Activated CD8-positive, alpha-beta T cell treated with anti-CD3 and anti-CD28 coated beads for 36 hours (primary cell): ENCODE results near the gene TSPO2. TPM values are rescaled to one million over a fixed set of nuclear protein-coding genes. Genes with fewer than 3 reads are reported as not detected.
"Not testable (repeated sequence)": the region's sequence is repeated elsewhere in the genome, so short reads cannot be mapped to it uniquely, and the experiment has no call there.

Experiments
- ATAC-seq: fragments of 200-7000 bp; cut with Tn5 transposase; one replicate; pipeline ENCODE4 v1.10.0; 2021; ENCODE audit warnings: mild to moderate bottlenecking, moderate library complexity
- CTCF ChIA-PET: fragments of 350-600 bp; sonication (Branson Sonifier 250); formaldehyde crosslinking; loops from one replicate; lab custom pipeline; 2021; ENCODE audit warnings: antibody characterized with exemption; lab: Charles Lee
- POLR2A ChIA-PET: fragments of 350-600 bp; sonication (Branson Sonifier 250); formaldehyde crosslinking; loops from one replicate; lab custom pipeline; 2021; ENCODE audit warnings: antibody characterized with exemption; lab: Charles Lee
- DNase-seq: peaks from one replicate; pipeline ENCODE4 v3.0.0-alpha.2; 2020
- H3K27ac Mint-ChIP-seq: one replicate; pipeline ENCODE4 v1.8.0; 2021; ENCODE audit warnings: mild to moderate bottlenecking, mixed read lengths
- H3K27me3 Mint-ChIP-seq: one replicate; pipeline ENCODE4 v1.8.0; 2021; ENCODE audit warnings: mixed read lengths
- H3K36me3 Mint-ChIP-seq: one replicate; pipeline ENCODE4 v1.8.0; 2021; ENCODE audit warnings: low read depth, mixed read lengths
- H3K4me1 Mint-ChIP-seq: one replicate; pipeline ENCODE4 v1.8.0; 2021; ENCODE audit warnings: low read depth, mixed read lengths
- H3K4me3 Mint-ChIP-seq: one replicate; pipeline ENCODE4 v1.8.0; 2021; ENCODE audit warnings: mild to moderate bottlenecking, moderate library complexity, mixed read lengths
- H3K9me3 Mint-ChIP-seq: one replicate; pipeline ENCODE4 v1.8.0; 2021; ENCODE audit warnings: mixed read lengths
- CTCF ChIP-seq: fragments of 200-600 bp; IDR thresholded peaks from one replicate; pipeline ENCODE4 v1.8.0; 2022; ENCODE audit warnings: antibody characterized with exemption, mild to moderate bottlenecking
- intact Hi-C: fragments of 100-400 bp; cut with micrococcal nuclease; formaldehyde crosslinking; loops from one replicate; pipeline ENCODE4 v1.10.0; 2022
- total RNA-seq, 2 experiments: library from RNA; stranded (reverse); gene quantifications; one replicate each; pipeline ENCODE4 v1.2.3, GENCODE V29; 2021

Gene TSPO2
- total RNA-seq, 2 experiments from 2014 or later = not detected

- peaks cover 30% of the 10 kb centered on the region for H3K27me3 Mint-ChIP-seq
- intact Hi-C loops = no loop called here
- H3K36me3 Mint-ChIP-seq = no peaks in the 10 kb centered on the region
- DNase-seq (no peak), ATAC-seq (no peak)
- TF ChIP-seq CTCF = no peak
- no peaks in the 10 kb centered on the region for H3K9me3 Mint-ChIP-seq
- H3K4me1 Mint-ChIP-seq = no peaks in the 10 kb centered on the region
- ChIA-PET POLR2A (interaction anchor here (0.6 to 1.2 kb wide), 2 partner anchors 30 to 1799 kb away, joined by 3 read pairs; no protein-coding TSS in a partner anchor), CTCF (interaction anchor here (0.7 to 2.0 kb wide), 5 partner anchors 21 to 179 kb away, joined by 3 to 10 read pairs (median 3); no protein-coding TSS in a partner anchor)
- H3K4me3 Mint-ChIP-seq = no peak overlapping the region
- no peak overlapping the region for H3K27ac Mint-ChIP-seq
These were observed 43.6 kb upstream of the TSPO2 start for GRCh38 chr6:40998661-40999060.

- no peak overlapping the region for H3K27ac Mint-ChIP-seq
- peaks cover 29% of the 10 kb centered on the region for H3K27me3 Mint-ChIP-seq
- ATAC-seq = peak; percentile 47
- DNase-seq = peak; percentile 31
- no peak overlapping the region for H3K4me3 Mint-ChIP-seq
- intact Hi-C loops = no loop called here
- POLR2A ChIA-PET = interaction anchor here (0.6 kb wide), 1 partner anchor 1800 kb away, joined by 3 read pairs; no protein-coding TSS in a partner anchor
- TF ChIP-seq CTCF = no peak
- no peaks in the 10 kb centered on the region for H3K9me3 Mint-ChIP-seq
- no peaks in the 10 kb centered on the region for H3K36me3 Mint-ChIP-seq
- no peaks in the 10 kb centered on the region for H3K4me1 Mint-ChIP-seq
- CTCF ChIA-PET = interaction anchor here (0.7 to 1.5 kb wide), 2 partner anchors 14 to 40 kb away, joined by 3 read pairs; no protein-coding TSS in a partner anchor
These were observed 42.7 kb upstream of the TSPO2 start for GRCh38 chr6:40999569-40999968.

GRCh38 chr6:41000248-41000647 is 42.0 kb upstream of the TSPO2 start:
- Mint-ChIP-seq H3K4me1 (no peaks in the 10 kb centered on the region), H3K9me3 (no peaks in the 10 kb centered on the region), H3K27ac (no peak overlapping the region), H3K36me3 (no peaks in the 10 kb centered on the region), H3K27me3 (peaks cover 26% of the 10 kb centered on the region), H3K4me3 (no peak overlapping the region)
- TF ChIP-seq CTCF = no peak
- ChIA-PET POLR2A (no interaction called here), CTCF (interaction anchor here (0.7 to 1.0 kb wide), 2 partner anchors 14 to 27 kb away, joined by 3 to 4 read pairs; no protein-coding TSS in a partner anchor)
- no peak for ATAC-seq
- no peak for DNase-seq
- intact Hi-C loops = no loop called here

GRCh38 chr6:41002168-41002567 is 40.1 kb upstream of the TSPO2 start:
- Mint-ChIP-seq H3K4me3 (no peak overlapping the region), H3K9me3 (no peaks in the 10 kb centered on the region), H3K27me3 (peaks cover 22% of the 10 kb centered on the region), H3K36me3 (no peaks in the 10 kb centered on the region), H3K27ac (no peak overlapping the region), H3K4me1 (no peaks in the 10 kb centered on the region)
- DNase-seq (no peak), ATAC-seq (no peak)
- CTCF ChIA-PET = interaction anchor here (1.7 kb wide), 1 partner anchor 26 kb away, joined by 6 read pairs; no protein-coding TSS in a partner anchor
- no peak for TF ChIP-seq CTCF
- POLR2A ChIA-PET = no interaction called here
- intact Hi-C loops = no loop called here

- H3K27ac Mint-ChIP-seq, H3K27me3 Mint-ChIP-seq, H3K4me1 Mint-ChIP-seq, H3K9me3 Mint-ChIP-seq, H3K4me3 Mint-ChIP-seq, H3K36me3 Mint-ChIP-seq, intact Hi-C loops, POLR2A ChIA-PET: not testable (repeated sequence)
- DNase-seq = peak; percentile 69
- peak; percentile 79 for TF ChIP-seq CTCF
- CTCF ChIA-PET = interaction anchor here (1.0 kb wide), 2 partner anchors 13 to 58 kb away, joined by 3 read pairs; no protein-coding TSS in a partner anchor
- ATAC-seq = peak; percentile 74
These were observed 36.0 kb upstream of the TSPO2 start for GRCh38 chr6:41006217-41006616.

GRCh38 chr6:41006980-41007379 is 35.3 kb upstream of the TSPO2 start:
- intact Hi-C loops, DNase-seq, POLR2A ChIA-PET, ATAC-seq, H3K36me3 Mint-ChIP-seq, H3K27ac Mint-ChIP-seq, H3K4me1 Mint-ChIP-seq, H3K4me3 Mint-ChIP-seq, H3K27me3 Mint-ChIP-seq, H3K9me3 Mint-ChIP-seq: not testable (repeated sequence)
- CTCF ChIA-PET = interaction anchor here (1.0 kb wide), 2 partner anchors 12 to 58 kb away, joined by 3 read pairs; no protein-coding TSS in a partner anchor
